ENCODE data around the gene TBC1D1.

GRCh38 chr4:38169524-38169923 is 278.6 kb downstream of the TBC1D1 start:
- TF ChIP-seq CTCF (conservative IDR thresholded peaks at IDR 0.05) (0 out of 2 replicates have a peak, but pooled peaks have one; percentile 13), EZH2 (IDR thresholded peaks at IDR 0.05; ENCODE audit: low read depth) (no peak)

All from PC-9 (cell line).